Measurements from ENCODE around the gene LIF.
A peak's percentile ranks its signal among the peaks of the same experiment; 100 is the strongest.

LIF gene

GRCh38 chr22:30288419-30289140 lies 42.0 kb upstream of the LIF start:
- in situ Hi-C loops (cut with MboI; ENCODE audit: low sequenced_read_pairs) = no loop called here
- H3K27me3 ChIP-seq (ENCODE audit: low read depth) = no peaks in the 10 kb centered on the region
- peaks cover 10% of the 10 kb centered on the region; the same call in 1 of the 2 replicates for H3K36me3 ChIP-seq (replicated peaks)
- peaks cover 10% of the 10 kb centered on the region for H3K4me1 ChIP-seq
- peak overlapping the region; percentile 60 for H3K4me3 ChIP-seq
- H3K9me3 ChIP-seq = no peaks in the 10 kb centered on the region
- DNase-seq (ENCODE audit: low spot score in 2 of 2) = no peak

GRCh38 chr22:30287648-30288418 lies 41.3 kb upstream of the LIF start:
- Histone ChIP-seq H3K9me3 (no peaks in the 10 kb centered on the region), H3K27me3 (ENCODE audit: low read depth) (no peaks in the 10 kb centered on the region), H3K36me3 (replicated peaks) (0 out of 2 replicates have a peak, but pooled peaks cover 3% of the 10 kb centered on the region), H3K4me3 (peak overlapping the region; percentile 60), H3K4me1 (peaks cover 10% of the 10 kb centered on the region)
- peak; percentile 63 to 88 for DNase-seq (ENCODE audit: low spot score in 2 of 2)
- in situ Hi-C loops (cut with MboI; ENCODE audit: low sequenced_read_pairs) = no loop called here

DNA sequence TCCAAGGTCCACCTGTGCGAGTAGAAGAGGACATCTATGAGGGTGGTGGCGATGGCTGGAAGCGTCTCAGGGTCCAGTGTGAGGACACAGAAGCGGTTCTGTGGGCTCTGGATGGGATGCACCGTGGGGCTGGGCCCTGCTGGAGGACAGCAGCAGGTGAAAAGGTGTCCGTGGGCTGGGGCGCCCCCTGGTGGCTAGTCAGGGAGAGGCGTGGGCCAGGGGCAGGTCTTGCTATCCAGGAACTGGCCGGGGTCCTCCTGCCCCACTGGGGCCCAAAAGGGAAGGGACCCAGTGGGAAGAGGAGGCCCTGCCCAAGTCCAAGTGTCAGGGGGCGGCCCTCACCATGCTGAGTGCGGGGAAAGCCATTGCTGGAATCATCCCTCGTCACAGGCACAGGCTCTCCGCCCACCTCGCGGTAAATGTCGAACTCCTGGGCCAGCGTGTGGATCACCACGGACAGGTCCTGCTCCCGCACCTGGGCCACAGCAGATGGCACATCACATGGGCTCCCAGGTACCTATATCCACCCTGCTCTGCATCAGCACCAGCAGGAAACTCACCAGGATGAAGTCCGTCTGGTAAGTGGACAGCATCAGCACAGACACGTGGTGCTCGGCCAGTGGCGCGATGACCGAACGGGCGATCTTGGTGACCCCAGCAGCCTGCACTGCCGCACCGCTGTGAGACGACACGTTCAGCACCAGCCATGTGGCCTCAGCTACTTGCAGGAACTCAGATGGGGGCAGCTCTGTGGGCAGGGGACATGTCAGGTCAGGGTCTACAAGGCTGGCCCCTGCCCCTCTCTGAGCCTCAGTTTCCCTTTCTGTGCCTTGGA lies 40.5 kb upstream of the LIF start:
- in situ Hi-C loops (cut with MboI; ENCODE audit: low sequenced_read_pairs) = no loop called here
- H3K27me3 ChIP-seq (ENCODE audit: low read depth) = no peaks in the 10 kb centered on the region
- H3K9me3 ChIP-seq = no peaks in the 10 kb centered on the region
- peak; percentile 29 to 89 for DNase-seq (ENCODE audit: low spot score in 2 of 2)
- H3K4me3 ChIP-seq = no peak overlapping the region
- H3K4me1 ChIP-seq = peaks cover 10% of the 10 kb centered on the region
- H3K36me3 ChIP-seq (replicated peaks) = 0 out of 2 replicates have a peak, but pooled peaks cover 3% of the 10 kb centered on the region

DNA sequence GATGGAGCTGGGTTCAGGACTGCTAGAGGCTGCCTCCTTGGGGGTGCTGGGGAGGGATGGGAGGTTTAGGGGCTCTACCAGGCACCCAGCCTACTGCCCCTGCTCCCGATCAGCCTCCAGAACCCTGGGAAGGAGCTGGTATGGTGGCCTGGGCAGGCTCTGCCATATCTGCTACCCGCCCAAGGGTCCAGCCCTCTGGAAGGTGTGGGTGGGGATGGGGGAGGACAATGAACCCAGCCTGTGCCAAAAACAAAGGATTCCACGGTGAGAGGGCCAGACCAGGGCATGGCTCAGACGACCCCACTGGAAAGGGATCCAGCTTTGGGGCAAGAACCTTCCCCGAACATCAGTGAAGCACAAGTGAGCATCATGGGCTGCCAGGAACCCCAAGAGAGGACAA lies 39.8 kb upstream of the LIF start:
- no peak for DNase-seq (ENCODE audit: low spot score in 2 of 2)
- 0 out of 2 replicates have a peak, but pooled peaks cover 3% of the 10 kb centered on the region for H3K36me3 ChIP-seq (replicated peaks)
- no peak overlapping the region for H3K4me3 ChIP-seq
- no peaks in the 10 kb centered on the region for H3K27me3 ChIP-seq (ENCODE audit: low read depth)
- H3K4me1 ChIP-seq = peaks cover 10% of the 10 kb centered on the region
- in situ Hi-C loops (cut with MboI; ENCODE audit: low sequenced_read_pairs) = no loop called here
- no peaks in the 10 kb centered on the region for H3K9me3 ChIP-seq

- DNase-seq (ENCODE audit: low spot score in 2 of 2) = no peak
- peaks cover 10% of the 10 kb centered on the region for H3K4me1 ChIP-seq
- 0 out of 2 replicates have a peak, but pooled peaks cover 3% of the 10 kb centered on the region for H3K36me3 ChIP-seq (replicated peaks)
- no peaks in the 10 kb centered on the region for H3K27me3 ChIP-seq (ENCODE audit: low read depth)
- in situ Hi-C loops (cut with MboI; ENCODE audit: low sequenced_read_pairs) = no loop called here
- no peaks in the 10 kb centered on the region for H3K9me3 ChIP-seq
- no peak overlapping the region for H3K4me3 ChIP-seq
These were observed 39.3 kb upstream of the LIF start for GRCh38 chr22:30285846-30286200.

- DNase-seq (ENCODE audit: low spot score in 2 of 2) = no peak
- H3K9me3 ChIP-seq = no peaks in the 10 kb centered on the region
- H3K4me3 ChIP-seq = no peak overlapping the region
- H3K27me3 ChIP-seq (ENCODE audit: low read depth) = no peaks in the 10 kb centered on the region
- 0 out of 2 replicates have a peak, but pooled peaks cover 3% of the 10 kb centered on the region for H3K36me3 ChIP-seq (replicated peaks)
- peaks cover 10% of the 10 kb centered on the region for H3K4me1 ChIP-seq
- in situ Hi-C loops (cut with MboI; ENCODE audit: low sequenced_read_pairs) = no loop called here
These were observed 38.8 kb upstream of the LIF start for GRCh38 chr22:30285176-30285845.

DNA sequence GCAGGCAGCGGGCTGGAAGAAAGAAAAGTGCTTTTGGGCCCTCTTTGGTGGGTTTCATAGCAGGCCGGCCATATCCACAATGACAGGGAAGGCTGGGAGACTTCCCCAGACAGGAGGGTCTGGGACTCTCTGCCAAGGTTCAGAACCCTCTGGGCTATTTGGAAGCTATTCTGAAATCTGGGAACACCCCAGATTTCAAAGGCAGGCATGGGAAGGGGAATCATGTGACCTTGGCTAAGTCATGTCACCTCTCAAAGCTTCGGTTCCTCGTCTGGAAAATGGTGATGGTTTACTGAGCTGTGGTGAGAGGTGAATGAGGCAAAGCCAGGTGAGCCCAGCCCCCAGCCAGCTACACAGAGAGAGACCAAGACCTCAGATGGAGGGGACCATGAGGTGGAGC lies 38.1 kb upstream of the LIF start:
- in situ Hi-C loops (cut with MboI; ENCODE audit: low sequenced_read_pairs) = no loop called here
- Histone ChIP-seq H3K4me1 (peaks cover 6% of the 10 kb centered on the region; the same call in 1 of the 2 replicates), H3K36me3 (replicated peaks) (0 out of 2 replicates have a peak, but pooled peaks cover 3% of the 10 kb centered on the region), H3K9me3 (no peaks in the 10 kb centered on the region), H3K27me3 (ENCODE audit: low read depth) (no peaks in the 10 kb centered on the region), H3K4me3 (no peak overlapping the region)
- no peak for DNase-seq (ENCODE audit: low spot score in 2 of 2)

- no peaks in the 10 kb centered on the region for H3K9me3 ChIP-seq
- 0 out of 2 replicates have a peak, but pooled peaks cover 3% of the 10 kb centered on the region for H3K36me3 ChIP-seq (replicated peaks)
- peaks cover 6% of the 10 kb centered on the region; the same call in 1 of the 2 replicates for H3K4me1 ChIP-seq
- DNase-seq (ENCODE audit: low spot score in 2 of 2) = no peak
- no peaks in the 10 kb centered on the region for H3K27me3 ChIP-seq (ENCODE audit: low read depth)
- in situ Hi-C loops (cut with MboI; ENCODE audit: low sequenced_read_pairs) = no loop called here
- no peak overlapping the region for H3K4me3 ChIP-seq
These were observed 37.6 kb upstream of the LIF start for GRCh38 chr22:30284172-30284571.

- in situ Hi-C loops (cut with MboI; ENCODE audit: low sequenced_read_pairs) = no loop called here
- Histone ChIP-seq H3K27me3 (ENCODE audit: low read depth) (no peaks in the 10 kb centered on the region), H3K4me3 (no peak overlapping the region)
These were observed 36.8 kb upstream of the LIF start for GRCh38 chr22:30283342-30283741.

DNA sequence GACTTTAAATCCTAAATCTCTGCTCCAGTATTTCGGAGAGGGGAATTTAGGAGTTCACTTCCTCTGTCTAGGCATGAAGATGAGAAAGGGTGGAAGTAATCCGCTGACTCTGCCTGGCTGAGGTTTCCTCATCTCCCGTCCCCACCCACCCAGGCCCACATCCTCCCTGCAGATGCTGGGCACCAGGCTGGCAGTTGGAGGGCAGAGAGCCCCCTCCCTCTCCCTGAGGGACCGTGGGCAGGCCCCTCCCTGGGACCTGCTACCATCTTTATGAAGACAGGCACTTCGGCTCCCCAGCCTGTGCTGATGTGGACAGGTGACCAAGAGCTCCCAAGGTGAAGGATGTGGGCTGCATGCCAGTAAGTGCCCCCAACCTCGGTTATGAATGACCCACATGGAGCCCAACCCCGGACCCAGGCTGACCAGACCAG lies 36.1 kb upstream of the LIF start:
- Histone ChIP-seq H3K36me3 (replicated peaks) (0 out of 2 replicates have a peak, but pooled peaks cover 3% of the 10 kb centered on the region), H3K27me3 (ENCODE audit: low read depth) (no peaks in the 10 kb centered on the region), H3K9me3 (no peaks in the 10 kb centered on the region), H3K4me3 (no peak overlapping the region), H3K4me1 (no peaks in the 10 kb centered on the region)
- no peak for DNase-seq (ENCODE audit: low spot score in 2 of 2)
- in situ Hi-C loops (cut with MboI; ENCODE audit: low sequenced_read_pairs) = no loop called here

More at GRCh38 chr22:30283342-30283741, 36.8 kb upstream of the LIF start:
- DNase-seq (ENCODE audit: low spot score in 2 of 2) = no peak
- no peaks in the 10 kb centered on the region for H3K9me3 ChIP-seq
- peaks cover 2% of the 10 kb centered on the region; the same call in 1 of the 2 replicates for H3K4me1 ChIP-seq
- 0 out of 2 replicates have a peak, but pooled peaks cover 3% of the 10 kb centered on the region for H3K36me3 ChIP-seq (replicated peaks)

- Histone ChIP-seq H3K36me3 (replicated peaks) (no peaks in the 10 kb centered on the region), H3K27me3 (ENCODE audit: low read depth) (no peaks in the 10 kb centered on the region), H3K9me3 (no peaks in the 10 kb centered on the region), H3K4me1 (no peaks in the 10 kb centered on the region), H3K4me3 (no peak overlapping the region)
- no peak for DNase-seq (ENCODE audit: low spot score in 2 of 2)
- in situ Hi-C loops (cut with MboI; ENCODE audit: low sequenced_read_pairs) = no loop called here
These were observed 33.9 kb upstream of the LIF start for GRCh38 chr22:30280505-30280904.

- Histone ChIP-seq H3K27me3 (ENCODE audit: low read depth) (no peaks in the 10 kb centered on the region), H3K4me3 (no peak overlapping the region), H3K9me3 (no peaks in the 10 kb centered on the region), H3K4me1 (no peaks in the 10 kb centered on the region), H3K36me3 (replicated peaks) (no peaks in the 10 kb centered on the region)
- in situ Hi-C loops (cut with MboI; ENCODE audit: low sequenced_read_pairs) = no loop called here
- DNase-seq (ENCODE audit: low spot score in 2 of 2) = no peak
These were observed 33.4 kb upstream of the LIF start for GRCh38 chr22:30279932-30280331.

Data from HAP-1 (cell line).